DOHH2 (cell line): Measurements from ENCODE around the gene RABGAP1L.

Experiments used
- EZH2phosphoT487 ChIP-seq: fragments of 200-600 bp; sonication (generic); IDR thresholded peaks from 2 replicates; pipeline ENCODE4 v1.6.1; 2017; ENCODE audit warnings: borderline replicate concordance, mild to moderate bottlenecking, antibody characterized with exemption, low read length, moderate library complexity, mixed read lengths
- TF ChIP-seq, protein P1 (sequence below): fragments of 200-600 bp; sonication (generic); IDR thresholded peaks from one replicate; pipeline ENCODE4 v1.5.1; 2014; ENCODE audit warnings: antibody characterized with exemption, mild to moderate bottlenecking, low read depth, low read length; ENCODE audit not compliant: poor library complexity, severe bottlenecking

DNA sequence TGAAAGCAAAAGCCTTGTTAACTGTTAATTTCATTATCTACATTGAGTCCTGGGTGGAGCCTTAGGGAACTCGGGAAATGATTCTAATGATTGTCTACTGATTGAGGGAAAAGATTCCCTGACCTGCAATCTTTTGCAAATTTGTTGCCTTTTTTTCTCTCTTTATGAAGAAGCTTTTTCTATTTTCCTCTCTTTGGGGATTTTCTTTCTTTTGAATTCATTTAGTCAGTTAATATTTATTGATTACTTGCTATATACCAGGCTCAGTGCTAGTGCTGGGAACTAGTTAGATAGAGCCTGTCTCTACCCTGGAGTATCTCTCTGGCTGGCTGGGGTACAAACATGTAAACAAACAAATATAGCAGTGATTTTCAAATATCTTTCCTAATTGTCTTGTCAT, 769.2 kb downstream of the RABGAP1L start:
- TF ChIP-seq, protein P1, sequence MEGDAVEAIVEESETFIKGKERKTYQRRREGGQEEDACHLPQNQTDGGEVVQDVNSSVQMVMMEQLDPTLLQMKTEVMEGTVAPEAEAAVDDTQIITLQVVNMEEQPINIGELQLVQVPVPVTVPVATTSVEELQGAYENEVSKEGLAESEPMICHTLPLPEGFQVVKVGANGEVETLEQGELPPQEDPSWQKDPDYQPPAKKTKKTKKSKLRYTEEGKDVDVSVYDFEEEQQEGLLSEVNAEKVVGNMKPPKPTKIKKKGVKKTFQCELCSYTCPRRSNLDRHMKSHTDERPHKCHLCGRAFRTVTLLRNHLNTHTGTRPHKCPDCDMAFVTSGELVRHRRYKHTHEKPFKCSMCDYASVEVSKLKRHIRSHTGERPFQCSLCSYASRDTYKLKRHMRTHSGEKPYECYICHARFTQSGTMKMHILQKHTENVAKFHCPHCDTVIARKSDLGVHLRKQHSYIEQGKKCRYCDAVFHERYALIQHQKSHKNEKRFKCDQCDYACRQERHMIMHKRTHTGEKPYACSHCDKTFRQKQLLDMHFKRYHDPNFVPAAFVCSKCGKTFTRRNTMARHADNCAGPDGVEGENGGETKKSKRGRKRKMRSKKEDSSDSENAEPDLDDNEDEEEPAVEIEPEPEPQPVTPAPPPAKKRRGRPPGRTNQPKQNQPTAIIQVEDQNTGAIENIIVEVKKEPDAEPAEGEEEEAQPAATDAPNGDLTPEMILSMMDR: no peak
- no peak for TF ChIP-seq EZH2phosphoT487
